GM10248 (cell line): ENCODE data around the gene COL16A1.

Experiments used
- CTCF ChIA-PET: fragments of 300-600 bp; sonication (Branson Sonifier 250); formaldehyde crosslinking; extraction: SDS; loops from one replicate; lab custom pipeline; 2021; ENCODE audit warnings: antibody characterized with exemption; lab: Yijun Ruan, JAX
- POLR2A ChIA-PET: fragments of 350-650 bp; sonication (Branson Sonifier 250); formaldehyde crosslinking; extraction: SDS; loops from one replicate; lab custom pipeline; 2020; ENCODE audit warnings: antibody characterized with exemption; lab: Yijun Ruan, JAX
- DNase-seq: peaks from one replicate; pipeline ENCODE4 v3.0.0; 2012; ENCODE audit errors: extremely low spot score
- TF ChIP-seq, protein P1 (sequence below): IDR thresholded peaks from 2 replicates; pipeline ENCODE4 v1.5.1; 2012; ENCODE audit warnings: mild to moderate bottlenecking, low read depth; ENCODE audit errors: extremely low read depth, missing control alignments, control extremely low read depth

The COL16A1 gene

GRCh38 chr1:31609514-31610118, 94.2 kb downstream of the COL16A1 start:
- DNase-seq, result no peak
- POLR2A ChIA-PET, result no interaction called here
- TF ChIP-seq, protein P1, sequence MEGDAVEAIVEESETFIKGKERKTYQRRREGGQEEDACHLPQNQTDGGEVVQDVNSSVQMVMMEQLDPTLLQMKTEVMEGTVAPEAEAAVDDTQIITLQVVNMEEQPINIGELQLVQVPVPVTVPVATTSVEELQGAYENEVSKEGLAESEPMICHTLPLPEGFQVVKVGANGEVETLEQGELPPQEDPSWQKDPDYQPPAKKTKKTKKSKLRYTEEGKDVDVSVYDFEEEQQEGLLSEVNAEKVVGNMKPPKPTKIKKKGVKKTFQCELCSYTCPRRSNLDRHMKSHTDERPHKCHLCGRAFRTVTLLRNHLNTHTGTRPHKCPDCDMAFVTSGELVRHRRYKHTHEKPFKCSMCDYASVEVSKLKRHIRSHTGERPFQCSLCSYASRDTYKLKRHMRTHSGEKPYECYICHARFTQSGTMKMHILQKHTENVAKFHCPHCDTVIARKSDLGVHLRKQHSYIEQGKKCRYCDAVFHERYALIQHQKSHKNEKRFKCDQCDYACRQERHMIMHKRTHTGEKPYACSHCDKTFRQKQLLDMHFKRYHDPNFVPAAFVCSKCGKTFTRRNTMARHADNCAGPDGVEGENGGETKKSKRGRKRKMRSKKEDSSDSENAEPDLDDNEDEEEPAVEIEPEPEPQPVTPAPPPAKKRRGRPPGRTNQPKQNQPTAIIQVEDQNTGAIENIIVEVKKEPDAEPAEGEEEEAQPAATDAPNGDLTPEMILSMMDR, result no peak
- CTCF ChIA-PET, result interaction anchor here (0.8 to 5.7 kb wide), 4 partner anchors 8 to 19 kb away, joined by 3 to 41 read pairs (median 4); partner anchors contain the start of gene HCRTR1

GRCh38 chr1:31607360-31607759, 96.5 kb downstream of the COL16A1 start:
- CTCF ChIA-PET, result interaction anchor here (1.0 to 5.7 kb wide), 7 partner anchors 9 to 44 kb away, joined by 3 to 41 read pairs (median 5); partner anchors contain the start of gene HCRTR1
- no peak for DNase-seq
- TF ChIP-seq, protein P1, result no peak
- POLR2A ChIA-PET, result interaction anchor here (0.6 to 0.7 kb wide), 2 partner anchors 35 to 118 kb away, joined by 3 to 4 read pairs; no protein-coding TSS in a partner anchor

DNA sequence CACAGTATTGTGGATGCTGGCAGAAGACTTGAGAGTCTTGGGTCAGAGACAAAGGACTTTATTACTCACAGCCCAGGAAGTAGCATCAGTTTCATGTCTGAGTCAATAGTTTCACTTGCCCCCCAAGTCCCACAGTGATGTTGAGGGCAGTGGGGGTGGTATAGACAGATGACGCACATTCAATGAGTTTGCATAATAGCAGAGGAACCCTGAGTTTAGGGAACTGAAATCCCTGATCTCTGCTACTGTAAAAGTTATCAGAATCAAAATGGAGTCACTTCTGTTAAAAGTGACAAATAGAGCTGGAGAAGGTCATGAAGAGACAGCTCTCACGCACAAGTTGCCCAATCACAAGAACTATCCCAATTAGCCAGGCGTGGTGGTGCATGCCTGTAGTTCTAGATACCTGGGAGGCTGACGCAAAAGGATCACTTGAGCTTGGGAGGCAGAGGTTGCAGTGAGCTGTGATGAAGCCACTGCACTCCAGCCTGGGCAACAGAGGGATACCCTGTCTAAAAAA, 97.8 kb downstream of the COL16A1 start:
- POLR2A ChIA-PET, result no interaction called here
- DNase-seq, result peak; percentile 87
- CTCF ChIA-PET, result interaction anchor here (0.8 to 6.1 kb wide), 5 partner anchors 12 to 43 kb away, joined by 3 to 41 read pairs (median 3); partner anchors contain the start of gene HCRTR1
- TF ChIP-seq, protein P1, result no peak
